Suppressor macrophage (primary cell): ENCODE measurements around the gene PARD3B.
A peak's percentile ranks its signal among the peaks of the same experiment; 100 is the strongest.

Experiments used
- DNase-seq, 4 experiments: peaks; one replicate each; pipeline ENCODE4 v3.0.0-alpha.2; 2020 to 2022

Gene PARD3B

DNA sequence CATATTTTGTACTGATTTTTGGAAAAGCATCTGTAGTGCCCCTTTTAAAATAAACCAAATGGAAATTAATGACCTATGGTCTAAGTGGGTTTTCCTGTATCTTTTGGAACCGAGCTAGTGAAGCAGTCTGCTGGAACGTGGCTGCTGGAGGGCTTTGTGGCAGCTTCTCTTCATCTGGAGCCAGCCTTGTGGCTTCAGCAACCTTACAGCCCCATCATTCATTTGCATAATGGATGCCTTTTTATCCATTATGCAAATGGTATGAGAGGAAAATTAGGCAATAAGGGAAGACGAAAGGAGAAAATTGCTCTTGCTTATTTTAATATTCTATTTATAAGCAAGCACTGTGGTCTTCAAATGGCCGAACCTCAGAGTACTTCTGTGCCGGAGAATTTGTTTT, 421.0 kb downstream of the PARD3B start:
- no peak for DNase-seq

DNA sequence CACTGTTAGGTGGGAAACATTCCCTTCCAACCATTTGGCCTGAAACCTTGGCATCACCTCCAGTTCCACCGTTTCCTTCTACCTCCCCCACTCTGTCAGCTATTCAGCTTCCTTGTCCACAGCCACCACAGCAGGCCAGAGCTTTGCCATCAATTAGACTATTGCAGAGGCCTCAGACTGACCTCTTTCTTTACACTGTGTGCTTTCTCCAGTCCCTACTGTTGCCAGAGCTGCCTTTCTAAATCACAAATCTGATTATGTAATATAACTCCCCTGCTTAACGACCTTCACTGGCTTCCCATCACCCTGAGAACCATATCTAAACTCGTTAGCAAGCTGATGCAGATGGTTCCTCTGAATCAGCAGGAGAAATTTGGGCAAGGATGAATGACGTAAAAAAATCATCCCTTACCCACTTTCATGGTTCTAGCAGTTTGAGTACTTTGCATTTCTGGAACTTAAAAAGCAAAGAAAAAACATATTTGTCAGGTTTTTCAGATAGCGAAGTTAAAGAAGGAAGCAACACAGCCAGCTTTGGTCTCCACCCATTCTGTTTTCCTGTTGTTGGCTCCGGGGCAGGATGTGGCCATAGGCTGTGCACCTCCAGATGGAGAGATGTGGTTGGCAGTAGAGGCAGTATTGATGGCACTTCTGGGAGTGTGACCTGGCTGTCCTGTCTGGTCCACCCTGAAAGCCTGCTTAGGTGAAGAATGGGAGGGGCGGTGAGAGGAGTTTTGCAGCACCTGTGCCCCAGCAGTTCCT, 422.1 kb downstream of the PARD3B start:
- peak in 1 of 4 experiments; percentile 10 for DNase-seq

DNA sequence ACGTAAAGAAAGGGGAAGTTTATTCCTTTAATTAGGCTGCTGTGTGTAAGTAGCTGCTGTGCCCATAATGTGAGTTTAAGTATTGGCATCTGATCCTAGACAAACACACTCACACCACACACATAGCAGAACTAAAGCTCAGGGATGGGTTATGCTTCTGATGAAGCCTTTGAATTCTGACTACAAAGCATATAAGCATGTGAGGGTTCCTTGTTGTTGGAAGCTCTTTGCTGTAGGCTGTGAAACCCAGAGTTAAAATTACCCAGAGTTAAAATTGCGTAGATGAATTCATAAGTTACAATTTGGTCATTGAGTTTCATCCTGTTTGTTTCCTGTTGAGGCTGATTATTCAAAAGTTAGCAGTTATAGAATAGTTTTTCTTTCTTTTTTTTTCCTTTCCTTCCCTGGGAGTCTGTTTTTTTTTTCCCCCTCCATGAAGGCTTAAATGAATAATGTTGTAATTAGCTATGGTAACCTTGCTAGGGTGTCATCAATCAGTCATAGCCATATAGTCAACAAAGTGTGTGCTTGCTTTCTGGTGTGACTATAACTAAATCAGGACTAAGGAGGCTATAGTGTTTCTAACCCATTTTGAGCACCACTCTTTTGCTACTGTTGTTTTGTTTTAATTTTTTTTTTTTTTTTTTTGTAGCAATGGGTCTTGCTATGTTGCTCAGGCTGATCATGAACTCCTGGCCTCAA, 426.1 kb downstream of the PARD3B start:
- DNase-seq = no peak

DNA sequence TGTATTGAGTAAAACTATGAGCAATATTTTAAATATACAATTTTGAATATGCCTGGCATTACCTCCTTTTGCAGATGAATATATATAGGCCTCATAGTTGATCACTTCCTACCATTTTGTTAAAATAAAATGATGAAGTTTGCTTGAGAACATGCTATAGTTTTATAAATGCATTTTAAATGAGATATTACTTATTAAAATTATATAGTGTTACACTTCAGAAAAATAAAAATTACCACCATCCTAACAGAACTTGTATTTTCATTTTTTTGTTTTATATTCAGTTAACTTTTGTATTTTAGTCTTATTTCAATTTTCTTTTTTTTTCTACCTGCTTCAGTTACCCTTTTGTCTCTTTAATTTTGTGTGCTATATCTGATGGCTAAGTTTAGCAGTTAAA, 426.9 kb downstream of the PARD3B start:
- DNase-seq = no peak

DNA sequence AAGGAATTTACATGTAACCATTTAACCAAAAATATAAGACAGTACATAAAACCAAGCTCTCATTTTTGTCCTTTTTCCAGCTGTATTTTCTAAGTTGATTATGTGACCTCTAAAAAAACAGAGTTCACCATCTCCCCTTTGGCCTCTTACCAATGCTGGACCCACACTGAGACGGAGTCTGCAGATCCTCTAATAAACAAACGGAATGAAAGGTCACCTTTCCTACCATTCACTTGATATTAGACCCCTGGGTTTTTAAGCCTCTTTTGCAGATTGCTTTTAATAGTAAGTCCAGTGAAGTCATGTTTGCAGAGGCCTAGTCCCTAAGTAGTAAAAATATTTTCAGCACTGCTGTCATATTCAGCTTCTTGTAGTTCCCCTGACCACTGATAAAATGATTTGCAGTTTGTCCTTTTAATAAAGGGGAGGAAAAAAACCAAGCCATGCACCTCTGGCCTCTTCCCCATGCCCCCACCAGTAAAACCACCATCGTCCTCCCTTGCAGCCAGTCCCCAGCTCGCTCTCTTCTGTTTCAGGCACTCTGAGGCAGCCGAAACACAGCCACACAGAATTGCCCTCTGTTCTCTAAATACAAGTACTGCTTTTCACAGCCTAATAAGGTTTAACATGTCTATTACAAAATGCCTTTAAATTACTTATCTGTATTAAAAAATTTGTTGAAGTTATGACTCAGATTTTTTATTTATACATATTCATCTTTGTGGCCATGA, 427.5 kb downstream of the PARD3B start:
- no peak for DNase-seq

DNA sequence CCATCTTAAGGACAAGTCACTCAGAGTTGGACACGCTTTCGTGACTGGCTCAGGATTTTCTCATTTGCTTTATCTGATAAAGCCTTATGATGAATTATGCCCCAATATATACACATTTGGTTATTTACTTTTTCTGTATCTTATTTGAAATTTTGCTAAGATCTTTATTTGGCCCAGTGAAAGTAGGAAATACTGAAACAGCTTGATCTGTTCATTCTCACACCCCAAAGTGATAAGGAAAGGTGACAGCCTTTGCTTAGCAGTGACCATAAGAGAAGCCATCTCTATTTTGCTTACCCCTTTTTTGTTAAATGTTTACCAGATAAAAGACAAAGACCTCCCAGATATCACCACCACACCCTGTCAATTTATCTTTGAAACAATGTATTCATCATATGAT, 428.3 kb downstream of the PARD3B start:
- no peak for DNase-seq

DNA sequence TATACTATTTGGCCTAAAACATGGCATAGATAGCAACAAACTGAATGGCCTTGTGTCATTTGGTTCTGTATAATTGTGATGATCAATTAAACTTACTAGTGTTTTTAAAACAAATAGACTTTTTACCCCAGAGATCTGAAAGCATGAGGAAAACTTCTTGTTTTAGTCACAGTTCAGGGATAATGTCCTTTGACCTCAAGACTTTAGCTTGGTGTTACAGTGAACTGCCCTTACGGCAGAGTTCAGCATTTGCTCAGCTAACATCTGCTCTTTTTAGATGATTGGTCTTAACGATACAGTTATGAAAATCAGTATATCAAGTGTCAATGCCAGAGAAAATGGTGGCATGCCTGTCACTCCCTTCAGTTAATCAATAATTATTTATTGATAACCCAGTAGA, 429.2 kb downstream of the PARD3B start:
- DNase-seq = no peak

DNA sequence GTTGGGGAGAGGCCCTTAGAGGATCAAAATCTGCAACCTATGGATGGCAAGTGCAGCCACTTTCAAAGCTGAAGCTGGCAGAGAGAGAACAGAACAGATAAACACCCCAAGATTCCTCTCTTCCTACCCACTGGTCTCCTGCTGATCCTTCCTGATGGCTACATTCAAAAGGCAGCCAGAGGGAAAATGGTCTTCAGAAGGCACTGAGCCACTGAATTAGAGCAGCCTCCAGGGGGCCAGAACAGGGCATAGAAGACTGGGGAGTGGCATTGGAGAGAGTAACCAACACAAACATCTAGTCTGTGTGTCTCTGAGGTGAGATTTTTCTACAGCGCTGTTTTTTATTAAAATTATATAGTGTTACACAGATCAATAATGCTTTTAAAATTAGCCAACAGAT, 432.6 kb downstream of the PARD3B start:
- no peak for DNase-seq

DNA sequence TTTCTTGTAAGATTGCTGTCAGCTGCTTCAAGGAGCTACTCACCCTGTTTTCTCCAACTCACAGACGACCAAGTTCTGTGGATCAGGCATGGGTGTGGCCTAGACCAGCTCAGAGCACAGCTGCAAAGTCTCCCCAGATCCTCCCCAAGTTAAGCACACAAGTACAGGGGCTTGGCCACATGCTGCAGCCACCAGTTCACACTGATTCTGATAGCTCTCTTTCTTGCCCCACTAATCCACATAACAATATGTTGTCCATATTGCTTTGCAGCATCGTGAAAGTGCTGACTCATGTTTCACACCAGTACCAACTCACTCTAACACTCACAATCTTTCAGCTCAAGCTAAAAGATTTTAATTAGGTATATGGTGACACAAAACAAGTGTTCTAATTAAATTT, 437.0 kb downstream of the PARD3B start:
- no peak for DNase-seq

DNA sequence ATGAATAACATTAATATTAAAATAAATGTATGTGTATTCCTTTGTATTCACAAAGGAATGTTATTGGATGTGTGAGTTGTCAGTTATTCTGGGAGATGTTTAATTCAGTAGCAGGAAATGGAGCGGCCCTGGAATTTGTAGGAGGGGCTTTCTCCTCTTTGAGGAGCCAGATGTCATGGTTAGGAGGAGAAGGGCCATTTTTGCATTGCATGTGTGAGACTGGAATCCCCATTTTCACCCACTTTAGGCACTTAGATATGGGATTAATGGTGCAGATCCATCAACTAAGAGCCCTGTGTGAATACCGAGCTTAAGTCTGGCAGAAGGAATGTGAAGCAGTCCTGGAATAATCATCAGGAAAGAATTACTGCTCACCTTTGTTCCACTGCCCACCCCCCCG, 439.2 kb downstream of the PARD3B start:
- no peak for DNase-seq

DNA sequence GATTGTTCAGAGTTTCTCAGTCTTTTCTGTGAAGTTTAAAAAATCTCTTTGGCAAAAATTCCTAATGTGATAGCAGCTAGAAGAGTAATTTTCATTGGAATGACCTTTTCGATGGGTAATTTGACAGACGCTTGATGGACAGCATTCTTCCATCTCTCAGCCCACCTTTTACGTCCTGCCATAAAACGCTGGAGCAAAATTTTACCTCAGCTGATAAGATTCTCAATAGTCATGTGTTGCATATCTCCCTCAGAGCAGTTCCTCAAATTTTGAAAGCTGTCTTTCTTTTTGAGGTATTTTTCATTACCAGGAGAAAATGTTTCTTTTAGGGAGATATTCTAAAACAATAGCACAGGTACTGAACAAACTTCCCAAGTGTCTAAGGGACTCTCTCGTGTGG, 441.4 kb downstream of the PARD3B start:
- no peak for DNase-seq

DNA sequence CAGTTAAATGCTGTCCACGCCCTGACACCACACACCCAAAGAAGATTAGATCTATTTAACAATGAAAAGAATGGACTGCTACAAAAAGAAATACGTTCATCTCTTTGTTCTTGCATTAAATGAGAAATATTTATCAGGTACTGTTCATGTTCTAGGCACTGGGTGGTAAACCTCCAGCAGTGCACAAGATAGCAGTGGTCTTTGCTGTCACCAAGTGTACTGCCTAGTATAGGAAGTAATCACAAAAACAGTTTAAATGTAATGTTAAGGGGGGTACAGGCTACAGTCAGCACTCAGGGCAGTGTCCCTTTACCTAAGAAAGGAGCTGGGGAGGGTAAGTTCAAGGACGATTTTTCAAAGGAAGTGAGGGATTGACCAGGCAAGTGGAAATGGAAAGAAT, 443.6 kb downstream of the PARD3B start:
- no peak for DNase-seq

DNA sequence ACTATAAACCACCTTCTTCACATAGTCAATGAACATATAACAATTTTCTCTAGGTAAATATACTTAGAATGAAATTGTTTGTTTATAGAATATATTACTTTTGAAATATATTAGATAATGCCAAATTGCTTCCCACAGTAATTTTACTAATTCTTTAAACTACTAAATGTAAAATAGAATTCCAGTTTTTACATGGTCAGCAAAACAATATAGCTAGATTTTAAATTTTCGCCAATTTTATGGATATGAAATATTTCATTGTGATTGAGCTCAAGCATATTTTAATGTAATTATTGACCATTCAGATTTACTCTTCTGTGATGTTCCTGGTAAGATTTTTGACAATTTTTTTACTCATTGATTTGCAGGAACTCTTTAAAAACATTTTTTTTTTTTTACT, 444.6 kb downstream of the PARD3B start:
- no peak for DNase-seq

DNA sequence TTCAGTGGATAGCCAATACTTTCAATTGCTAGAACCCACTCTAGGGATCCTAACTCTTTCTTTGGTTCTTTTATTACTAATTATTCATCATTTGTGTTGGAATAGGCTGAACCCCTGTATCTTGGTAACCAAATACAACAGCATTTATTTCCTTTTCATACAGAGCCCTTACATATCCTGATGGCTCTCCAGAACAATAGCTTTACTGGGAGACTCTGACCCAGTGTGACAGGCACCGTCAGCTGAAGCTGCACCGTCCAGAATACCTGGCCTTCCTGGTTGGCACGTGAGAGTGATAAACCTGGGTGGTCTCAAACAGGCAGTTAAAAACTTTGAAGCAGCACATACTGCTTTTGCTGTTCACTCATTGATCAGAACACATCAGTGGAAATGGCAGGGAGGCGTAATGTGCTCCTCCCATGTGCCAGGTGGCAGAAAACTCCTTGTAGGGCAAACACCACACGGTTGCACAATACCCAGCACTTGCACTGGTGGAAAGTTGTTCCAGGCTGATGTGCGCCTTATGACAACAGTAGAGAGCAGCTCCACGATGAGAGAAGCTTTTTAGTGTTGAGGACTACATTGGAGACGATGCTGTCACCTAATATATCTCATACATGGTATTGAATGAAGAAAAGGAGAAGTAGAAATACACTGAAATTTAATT, 456.2 kb downstream of the PARD3B start:
- no peak for DNase-seq

DNA sequence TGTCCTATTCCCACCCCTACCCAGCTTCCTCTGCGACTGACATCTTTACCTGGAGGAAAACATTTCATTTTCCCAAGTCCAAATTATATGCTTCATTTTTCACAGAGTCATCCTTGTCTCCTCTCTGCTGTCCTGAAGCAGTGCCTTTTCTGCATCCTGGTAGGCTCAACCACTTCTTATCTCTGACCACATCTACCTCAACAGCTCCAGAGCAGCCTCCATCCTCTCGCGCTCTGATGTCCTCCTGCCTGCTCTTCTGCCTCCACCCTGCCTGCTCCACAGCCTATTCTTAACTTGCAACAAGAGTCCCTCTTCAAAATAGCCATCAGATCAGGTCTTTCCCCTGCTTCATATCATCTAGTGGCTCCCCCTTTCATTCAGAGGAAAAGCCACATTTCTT, 457.1 kb downstream of the PARD3B start:
- no peak for DNase-seq

DNA sequence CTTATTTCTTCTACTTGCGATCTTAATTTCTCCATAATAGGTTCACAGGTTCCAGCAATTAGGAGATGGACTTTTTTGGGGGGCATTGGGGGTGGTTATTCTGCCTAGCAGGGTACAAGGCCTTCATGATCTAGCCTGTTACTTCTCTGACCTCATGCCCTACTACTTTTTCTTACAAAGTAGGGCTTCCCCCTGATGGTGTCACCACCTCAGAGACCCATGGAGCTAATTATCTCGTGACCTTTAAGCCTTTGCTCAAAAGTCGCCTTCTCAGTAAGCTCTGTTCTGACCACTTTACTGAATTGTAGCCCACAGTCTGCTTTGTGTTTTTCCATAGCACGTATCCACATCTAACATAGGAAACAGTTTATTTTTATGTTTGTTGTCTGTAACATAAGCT, 458.0 kb downstream of the PARD3B start:
- no peak for DNase-seq

DNA sequence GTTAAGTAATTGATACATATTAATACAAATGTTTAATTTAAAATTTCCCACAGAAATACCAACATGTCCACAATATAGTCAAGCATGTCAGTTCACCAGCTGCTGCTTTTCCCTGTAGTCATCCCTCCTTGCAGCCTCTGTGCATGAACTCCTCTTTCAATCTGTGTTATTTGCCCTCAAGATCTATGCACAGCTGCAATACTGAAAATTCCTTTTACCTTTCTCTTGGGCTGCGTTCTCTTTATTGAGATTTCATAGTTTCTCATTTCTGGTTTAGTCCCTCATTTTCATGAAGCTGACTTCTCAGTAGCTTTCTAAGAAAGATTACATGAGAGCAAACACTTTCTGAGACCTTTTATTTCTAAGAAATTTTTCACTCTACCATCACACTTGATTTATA, 464.9 kb downstream of the PARD3B start:
- no peak for DNase-seq

DNA sequence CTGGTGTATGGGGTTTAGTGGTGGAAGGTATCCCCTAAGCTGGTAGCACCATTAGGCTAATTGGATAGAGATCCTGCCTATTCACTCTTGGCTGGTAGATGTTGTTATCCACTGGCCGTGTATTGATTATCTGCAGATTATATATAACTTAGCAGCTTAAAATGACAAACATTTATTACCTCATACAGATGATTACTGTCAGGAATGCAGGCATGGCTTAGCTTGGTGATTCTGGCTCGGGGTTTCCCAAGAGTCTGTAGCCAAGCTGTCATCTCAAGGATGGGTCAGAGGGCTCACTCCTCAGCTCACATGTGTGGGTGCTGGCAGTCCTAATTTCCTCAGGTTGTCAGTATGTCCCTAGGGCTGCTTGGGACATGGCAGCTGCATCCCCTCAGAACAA, 465.8 kb downstream of the PARD3B start:
- DNase-seq = no peak

DNA sequence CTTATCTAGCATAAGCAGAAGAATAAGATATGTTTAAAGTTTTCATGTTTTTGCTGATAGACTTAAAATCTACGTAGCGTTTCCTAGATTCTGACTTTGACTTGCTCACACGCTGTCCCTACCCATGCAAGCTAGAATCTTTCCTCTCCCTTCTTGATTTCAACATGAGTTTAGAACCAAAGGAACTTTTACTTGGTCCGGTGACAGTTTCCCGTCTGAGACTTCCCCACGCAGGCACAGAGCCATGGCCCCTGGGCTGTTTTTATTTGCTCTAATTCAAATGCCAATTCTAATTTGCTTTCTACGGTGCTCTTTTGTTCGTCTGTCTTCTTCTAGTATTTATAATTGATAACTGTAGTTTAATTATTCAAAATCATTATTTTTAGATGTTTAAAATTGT, 467.7 kb downstream of the PARD3B start:
- DNase-seq = no peak

DNA sequence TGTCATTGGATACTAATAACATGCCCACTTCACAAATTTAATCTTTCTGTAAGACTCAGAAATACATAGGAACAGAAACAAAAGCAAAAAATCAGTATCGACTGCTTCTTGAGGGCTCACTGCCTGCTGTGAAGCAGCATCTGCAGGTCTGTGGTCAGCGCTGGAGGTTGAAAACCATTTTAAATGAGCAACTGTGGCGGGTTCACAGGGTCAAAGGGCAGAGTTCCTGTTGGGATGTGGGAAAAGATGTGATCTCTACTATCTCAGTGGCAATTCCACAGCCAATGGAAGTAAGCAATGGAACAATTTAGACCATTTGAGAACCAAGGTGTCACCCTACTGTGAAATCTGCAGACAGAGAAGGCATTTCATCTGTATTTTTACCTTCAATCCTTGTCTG, 468.3 kb downstream of the PARD3B start:
- no peak for DNase-seq

DNA sequence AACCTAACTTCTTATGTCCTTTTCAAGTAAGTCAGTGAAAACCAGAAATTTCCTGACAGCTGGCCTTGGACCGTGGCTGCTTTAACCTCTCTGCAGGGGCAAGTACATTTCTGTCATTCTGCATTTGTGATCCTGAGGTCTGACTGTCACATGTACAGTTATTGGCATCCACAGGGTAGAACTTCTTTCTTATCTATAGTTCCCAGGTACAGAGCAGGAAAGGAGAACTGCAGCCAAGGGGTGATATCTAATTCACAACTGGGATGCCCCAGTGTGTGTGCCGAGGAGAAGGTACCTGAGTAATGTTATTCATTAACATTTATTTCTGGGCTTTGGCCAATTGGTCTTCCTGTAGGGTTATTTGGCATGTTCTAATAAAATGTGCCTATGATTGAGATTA, 468.9 kb downstream of the PARD3B start:
- DNase-seq = no peak

DNA sequence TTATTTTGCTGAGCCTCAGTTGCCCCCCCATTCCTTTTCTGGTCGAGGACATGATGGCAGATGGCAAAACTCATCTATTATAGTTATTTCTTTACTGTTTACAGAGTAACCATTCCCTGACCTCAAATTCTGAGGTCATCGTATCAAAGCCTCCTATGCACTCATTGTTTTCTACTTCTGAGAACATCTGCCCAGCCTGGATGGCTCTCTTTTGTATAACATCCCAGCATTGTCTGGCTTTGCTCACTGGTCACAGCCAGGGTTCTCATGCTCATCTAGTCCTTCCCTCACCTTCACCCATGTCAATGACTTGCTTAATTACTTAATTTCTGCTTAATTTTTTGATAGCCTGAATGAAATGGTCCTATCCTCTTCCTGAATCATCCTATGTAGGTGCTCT, 472.1 kb downstream of the PARD3B start:
- no peak for DNase-seq

DNA sequence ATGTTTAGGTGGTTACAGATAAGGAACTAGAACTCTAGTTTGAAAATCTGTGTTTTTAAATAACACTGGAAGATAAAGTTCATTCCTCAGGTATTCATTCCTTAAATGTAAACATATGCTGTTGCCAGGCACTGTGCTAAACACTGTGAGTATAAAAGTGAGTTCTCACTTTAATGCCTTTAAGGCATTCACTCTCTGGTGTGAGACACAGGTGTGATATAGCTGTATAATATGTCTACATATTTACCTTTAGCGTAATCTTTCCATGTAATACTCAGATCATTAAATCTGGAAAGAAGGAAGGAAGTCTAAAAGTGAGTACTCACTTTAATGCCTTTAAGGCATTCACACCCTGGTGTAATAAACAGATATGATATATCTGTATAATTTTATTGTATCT, 472.6 kb downstream of the PARD3B start:
- DNase-seq = no peak
